Stomach (tissue), 9 donors: ENCODE measurements around the gene GALNT17. TPM values are rescaled to one million over a fixed set of nuclear protein-coding genes. Genes with fewer than 3 reads are reported as not detected.
A peak's percentile ranks its signal among the peaks of the same experiment; 100 is the strongest.
"Not testable (repeated sequence)": the region's sequence is repeated elsewhere in the genome, so short reads cannot be mapped to it uniquely, and the experiment has no call there.

ENCODE experiments used
- DNase-seq, 2 donors: peaks; one replicate each; pipeline versions ENCODE4 v3.0.0 to v3.0.0-alpha.2; 2013 to 2019
- H3K27ac ChIP-seq, 5 donors: fragments of 200-600 bp in 4 of 5; sonication (generic) in 4 of 5; one replicate each; pipeline ENCODE4 v1.5.1; 2013 to 2019; ENCODE audit warnings: mild to moderate bottlenecking in 1 of 5, moderate library complexity in 1 of 5
- H3K27me3 ChIP-seq, 3 donors: fragments of 200-600 bp; sonication (generic); one replicate each; pipeline ENCODE4 v1.5.1; 2017 to 2019; ENCODE audit warnings: mixed run types in 1 of 3
- H3K36me3 ChIP-seq, 4 donors: fragments of 200-600 bp; sonication (generic); 1 replicate in 3 of 4; 2 replicates in 1 of 4; pipeline ENCODE4 v1.5.1; 2016 to 2019
- H3K4me1 ChIP-seq, 4 donors: fragments of 200-600 bp; sonication (generic); one replicate each; pipeline ENCODE4 v1.5.1; 2016 to 2019
- H3K4me3 ChIP-seq, 4 donors: fragments of 200-600 bp; sonication (generic) in 3 of 4; one replicate each; pipeline ENCODE4 v1.5.1; 2016 to 2019; ENCODE audit warnings: mild to moderate bottlenecking in 1 of 4
- H3K9me3 ChIP-seq, 4 donors: fragments of 200-600 bp; sonication (generic); one replicate each; pipeline ENCODE4 v1.5.1; 2016 to 2019
- EP300 ChIP-seq: sonication (generic); formaldehyde crosslinking; IDR thresholded peaks from one replicate; pipeline ENCODE4 v1.6.1; 2017; ENCODE audit warnings: antibody characterized with exemption
- POLR2A ChIP-seq, 4 donors: fragments of 450-650 bp; IDR thresholded peaks; one replicate each; pipeline ENCODE4 v1.6.1; 2016; ENCODE audit warnings: antibody characterized with exemption in 4 of 4, control low read depth in 2 of 4, mild to moderate bottlenecking in 1 of 4, moderate library complexity in 1 of 4
- POLR2AphosphoS5 ChIP-seq, 3 donors: sonication (generic); formaldehyde crosslinking; IDR thresholded peaks; one replicate each; pipeline ENCODE4 v1.6.1; 2016; ENCODE audit warnings: antibody characterized with exemption in 3 of 3
- WGBS, 5 donors: extraction: QIAGEN DNeasy Blood & Tissue Kit in 3 of 5; methylation state at CpG; one replicate each; pipeline versions ENCODE4 v1.1.5 to v1.1.7; 2013 to 2018; 5-methylcytosine and 5-hydroxymethylcytosine counted together
- intact Hi-C: fragments of 100-400 bp; cut with DNase I; formaldehyde crosslinking; loops from one replicate; pipeline ENCODE4 v1.15.1; 2023; ENCODE audit warnings: low total_unique reads
- polyA plus RNA-seq, 3 donors: library from polyadenylated mRNA; stranded (reverse); fragments of 200-250 nt; gene quantifications; one replicate each; pipeline ENCODE4 v1.2.3, GENCODE V29; 2013
- total RNA-seq, 5 donors: library from RNA; depleted of rRNA; stranded (reverse); fragments of >200 nt; gene quantifications; one replicate each; pipeline versions ENCODE4 v1.1.0 to v1.2.3, GENCODE V29; 2014 to 2016
- TF ChIP-seq, protein P1 (sequence below), 7 experiments: fragments of 450-650 bp in 4 of 7; fragments of 200-600 bp in 3 of 7; sonication (generic) in 3 of 7; IDR thresholded peaks; one replicate each; pipeline ENCODE4 v1.5.1; 2016 to 2019; ENCODE audit warnings: antibody characterized with exemption in 7 of 7, control low read depth in 2 of 7, mild to moderate bottlenecking in 1 of 7
- donor health status: healthy with polysubstance abuse.
- donor health status: Bipolar disorder and iron deficiency.
- donor health status: healthy.

GALNT17 gene
- total and polyA plus RNA-seq, 8 donors = 0.76 to 12.5 (median 1.6) TPM; not detected in 1

GRCh38 chr7:71210220-71210619 is 78.3 kb downstream of the GALNT17 start:
- Histone ChIP-seq H3K4me3 (no peak overlapping the region), H3K9me3 (peaks cover 0 to 9% (median 2%) of the 10 kb centered on the region in 4 donors), H3K27ac (no peak overlapping the region), H3K4me1 (no peaks in the 10 kb centered on the region), H3K27me3 (no peaks in the 10 kb centered on the region), H3K36me3 (no peaks in the 10 kb centered on the region)
- DNase-seq = no peak
- intact Hi-C loops = no loop called here
- TF ChIP-seq POLR2A (IDR thresholded peaks at IDR 0.05) (no peak), POLR2AphosphoS5 (IDR thresholded peaks at IDR 0.05) (no peak), EP300 (no peak)
- TF ChIP-seq, protein P1, sequence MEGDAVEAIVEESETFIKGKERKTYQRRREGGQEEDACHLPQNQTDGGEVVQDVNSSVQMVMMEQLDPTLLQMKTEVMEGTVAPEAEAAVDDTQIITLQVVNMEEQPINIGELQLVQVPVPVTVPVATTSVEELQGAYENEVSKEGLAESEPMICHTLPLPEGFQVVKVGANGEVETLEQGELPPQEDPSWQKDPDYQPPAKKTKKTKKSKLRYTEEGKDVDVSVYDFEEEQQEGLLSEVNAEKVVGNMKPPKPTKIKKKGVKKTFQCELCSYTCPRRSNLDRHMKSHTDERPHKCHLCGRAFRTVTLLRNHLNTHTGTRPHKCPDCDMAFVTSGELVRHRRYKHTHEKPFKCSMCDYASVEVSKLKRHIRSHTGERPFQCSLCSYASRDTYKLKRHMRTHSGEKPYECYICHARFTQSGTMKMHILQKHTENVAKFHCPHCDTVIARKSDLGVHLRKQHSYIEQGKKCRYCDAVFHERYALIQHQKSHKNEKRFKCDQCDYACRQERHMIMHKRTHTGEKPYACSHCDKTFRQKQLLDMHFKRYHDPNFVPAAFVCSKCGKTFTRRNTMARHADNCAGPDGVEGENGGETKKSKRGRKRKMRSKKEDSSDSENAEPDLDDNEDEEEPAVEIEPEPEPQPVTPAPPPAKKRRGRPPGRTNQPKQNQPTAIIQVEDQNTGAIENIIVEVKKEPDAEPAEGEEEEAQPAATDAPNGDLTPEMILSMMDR (IDR thresholded peaks at IDR 0.05) = no peak
- WGBS, 5 donors = 55 to 81% (median 77%) methylated on average over 5 of the region's 5 CpGs

DNA sequence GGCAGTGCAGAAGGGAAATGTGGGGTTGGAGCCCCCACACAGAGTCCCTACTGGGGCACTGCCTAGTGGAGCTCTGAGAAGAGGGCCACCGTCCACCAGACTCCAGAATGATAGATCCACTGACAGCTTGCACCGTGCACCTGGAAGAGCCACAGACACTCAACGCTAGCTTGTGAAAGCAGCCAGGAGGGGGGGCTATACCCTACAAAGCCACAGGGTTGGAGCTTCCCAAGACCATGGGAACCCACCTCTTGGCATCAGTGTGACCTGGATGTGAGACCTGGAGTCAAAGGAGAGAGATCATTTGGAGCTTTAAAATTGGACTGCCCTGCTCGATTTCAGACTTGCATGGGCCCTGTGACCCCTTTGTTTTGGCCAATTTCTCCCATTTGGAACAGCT is 80.5 kb downstream of the GALNT17 start:
- 77 to 90% (median 85%) methylated on average over 4 of the region's 4 CpGs for WGBS, 5 donors
- DNase-seq, H3K36me3 ChIP-seq, H3K27ac ChIP-seq, intact Hi-C loops, H3K4me1 ChIP-seq, H3K4me3 ChIP-seq, H3K9me3 ChIP-seq, H3K27me3 ChIP-seq: not testable (repeated sequence)

DNA sequence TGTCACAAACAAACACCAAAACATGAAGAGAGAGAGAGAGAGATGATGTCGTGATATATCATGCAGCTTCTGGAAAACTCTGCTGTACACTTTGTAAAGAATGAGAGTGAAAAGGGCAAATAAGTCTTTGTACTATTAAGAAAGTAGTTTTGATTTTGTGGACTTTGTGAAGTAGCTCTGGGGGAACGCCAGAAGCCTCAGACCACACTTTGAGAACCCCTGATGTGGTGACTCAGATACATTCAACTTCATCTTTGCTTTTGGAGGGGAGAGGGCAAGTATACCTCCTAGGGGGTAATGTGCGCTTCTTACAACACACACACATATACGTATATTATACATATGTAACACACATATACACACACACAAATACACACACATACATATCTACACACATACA is 84.3 kb downstream of the GALNT17 start:
- H3K27me3 ChIP-seq = no peaks in the 10 kb centered on the region
- no peak for DNase-seq
- no peaks in the 10 kb centered on the region for H3K4me1 ChIP-seq
- no peak overlapping the region for H3K27ac ChIP-seq
- TF ChIP-seq, protein P1 (IDR thresholded peaks at IDR 0.05) = no peak
- TF ChIP-seq EP300 = no peak
- no peak for TF ChIP-seq POLR2AphosphoS5 (IDR thresholded peaks at IDR 0.05)
- TF ChIP-seq POLR2A (IDR thresholded peaks at IDR 0.05) = no peak
- no peak overlapping the region for H3K4me3 ChIP-seq
- 80 to 95% (median 91%) methylated on average over 4 of the region's 4 CpGs for WGBS, 5 donors
- H3K36me3 ChIP-seq = no peaks in the 10 kb centered on the region
- peaks cover 0 to 28% (median 13%) of the 10 kb centered on the region in 4 donors for H3K9me3 ChIP-seq
- intact Hi-C loops = no loop called here

DNA sequence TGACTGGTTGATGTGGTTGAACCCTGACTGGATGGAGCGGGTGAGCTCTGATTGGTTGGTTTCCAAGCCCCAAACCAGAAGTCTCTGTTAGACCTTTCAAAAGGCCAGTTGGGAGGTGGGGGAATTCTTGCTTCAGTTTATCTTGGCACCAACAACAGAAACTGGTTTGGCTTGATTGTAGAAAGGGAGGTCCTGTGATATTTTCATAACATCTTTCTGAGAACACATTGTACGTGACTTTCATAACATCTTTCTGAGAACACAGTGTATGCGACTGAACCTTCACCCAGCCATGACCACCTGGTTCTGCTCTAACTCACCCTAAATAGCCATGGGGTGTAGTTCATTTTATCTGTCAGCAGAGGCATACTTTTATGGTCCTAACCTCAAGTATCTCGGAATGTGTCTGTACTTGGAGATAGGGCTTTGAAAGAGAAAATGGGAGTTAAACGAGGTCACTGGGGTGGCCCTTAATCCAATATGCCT is 88.3 kb downstream of the GALNT17 start:
- intact Hi-C loops = no loop called here
- Histone ChIP-seq H3K27me3 (no peaks in the 10 kb centered on the region), H3K27ac (peak overlapping the region in 1 of 5 donors; percentile 65), H3K36me3 (no peaks in the 10 kb centered on the region), H3K9me3 (peaks cover 0 to 52% (median 16%) of the 10 kb centered on the region in 4 donors), H3K4me3 (no peak overlapping the region), H3K4me1 (no peaks in the 10 kb centered on the region)
- WGBS, 5 donors = 52 to 60% (median 58%) methylated on average over 5 of the region's 5 CpGs
- DNase-seq = peak in 1 of 2 donors; percentile 23
- TF ChIP-seq EP300 (no peak), POLR2AphosphoS5 (IDR thresholded peaks at IDR 0.05) (peak in 1 of 3 donors; percentile 42)

- TF ChIP-seq EP300 = no peak
- TF ChIP-seq POLR2AphosphoS5 (IDR thresholded peaks at IDR 0.05) = no peak
- TF ChIP-seq, protein P1 (IDR thresholded peaks at IDR 0.05) = no peak
- TF ChIP-seq POLR2A (IDR thresholded peaks at IDR 0.05) = no peak
- Histone ChIP-seq H3K9me3 (peaks cover 0 to 52% (median 16%) of the 10 kb centered on the region in 4 donors), H3K27ac (peak overlapping the region in 1 of 5 donors; percentile 65), H3K27me3 (no peaks in the 10 kb centered on the region), H3K36me3 (no peaks in the 10 kb centered on the region), H3K4me1 (no peaks in the 10 kb centered on the region), H3K4me3 (no peak overlapping the region)
- DNase-seq = no peak
- 5 to 100% (median 95%) methylated on average over 1 of the region's 1 CpG for WGBS, 5 donors
- intact Hi-C loops = no loop called here
These were observed 89.1 kb downstream of the GALNT17 start for GRCh38 chr7:71221049-71221448.
